GM19438 (cell line): ENCODE measurements around the gene ACVR1B.

Source experiments
- ATAC-seq: cut with Tn5 transposase; IDR thresholded peaks from one replicate; pipeline ENCODE4 v1.9.1; 2021; ENCODE audit warnings: low read depth; ENCODE audit not compliant: unreplicated experiment

ACVR1B gene

DNA sequence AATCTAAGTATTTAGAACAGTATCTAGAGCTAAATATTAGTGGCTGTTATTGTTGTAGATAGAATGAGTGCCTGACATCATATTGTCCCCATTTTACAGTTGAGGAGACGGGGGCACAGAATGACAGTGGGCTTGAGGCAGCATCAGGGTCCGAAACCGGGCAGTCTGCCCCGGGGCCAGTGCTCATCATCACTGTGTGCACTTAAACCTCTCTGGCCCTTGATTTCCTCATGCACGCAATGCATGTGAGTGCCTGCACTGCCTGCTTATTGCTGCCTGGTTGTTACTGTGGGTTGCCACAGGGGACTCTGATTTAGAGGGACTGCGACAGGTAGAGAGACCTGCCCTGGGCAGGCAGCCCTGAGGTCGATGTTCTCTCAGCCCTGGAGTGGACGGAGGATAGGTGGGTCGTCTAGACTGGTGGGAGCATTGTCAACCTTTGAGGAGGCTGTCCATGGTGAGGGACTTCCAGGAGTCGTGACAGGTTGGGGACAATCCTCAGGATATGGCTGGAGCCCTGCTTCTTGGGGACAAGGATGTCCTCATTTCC lies 34.4 kb upstream of the ACVR1B start:
- no peak for ATAC-seq

DNA sequence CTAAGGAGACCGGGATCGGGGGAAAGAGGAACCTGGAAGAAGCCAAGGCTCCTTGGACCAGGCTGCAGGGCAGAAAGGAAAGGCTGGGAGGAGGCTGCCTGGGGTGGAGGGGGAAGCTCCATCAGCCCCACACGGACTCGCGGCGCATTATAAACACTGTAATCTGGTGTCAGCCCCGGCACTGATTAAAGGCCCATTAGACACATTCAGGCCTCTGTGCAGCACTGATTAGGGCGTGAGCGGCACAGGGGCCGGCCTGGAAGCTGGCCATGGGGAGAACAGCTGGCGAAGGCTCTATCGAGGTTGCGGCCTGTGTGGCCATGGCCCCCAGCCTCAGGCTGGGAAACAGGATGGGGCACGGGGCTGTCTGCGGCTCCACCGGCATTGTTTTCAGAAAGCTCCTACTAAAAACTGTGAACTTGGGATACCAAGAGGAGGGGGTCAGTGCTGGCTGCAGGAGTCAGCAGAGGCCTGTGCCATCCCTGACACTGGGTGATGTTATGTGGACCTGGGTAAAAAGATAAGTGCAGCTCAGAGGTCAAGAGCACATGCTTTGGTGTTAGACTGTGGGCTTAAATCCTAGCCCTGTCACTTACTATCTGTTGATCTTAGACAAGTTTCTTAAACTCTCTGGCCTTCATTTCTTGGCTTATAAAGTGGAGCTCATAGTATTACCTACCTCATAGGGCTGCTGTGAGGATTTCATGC lies 33.6 kb upstream of the ACVR1B start:
- no peak for ATAC-seq

DNA sequence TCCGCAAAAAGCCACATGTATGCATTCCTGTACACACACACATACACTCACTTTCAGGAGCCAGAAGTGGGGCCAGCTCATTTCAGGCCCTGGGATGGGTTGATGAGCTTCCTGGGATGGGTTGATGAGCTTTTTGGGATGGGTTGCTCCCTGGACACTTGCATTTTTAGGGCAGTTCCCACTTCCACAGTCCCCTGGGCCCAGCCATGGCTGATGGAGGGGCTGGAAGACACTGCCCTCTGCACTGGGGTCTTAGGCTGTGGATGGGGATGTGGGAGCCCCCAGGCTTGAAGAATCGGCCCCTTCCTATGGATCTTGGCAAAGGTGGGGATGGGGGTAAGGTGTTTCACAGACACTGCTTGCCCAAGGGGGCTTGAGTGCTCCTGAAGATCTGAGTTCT lies 31.5 kb upstream of the ACVR1B start:
- no peak for ATAC-seq

DNA sequence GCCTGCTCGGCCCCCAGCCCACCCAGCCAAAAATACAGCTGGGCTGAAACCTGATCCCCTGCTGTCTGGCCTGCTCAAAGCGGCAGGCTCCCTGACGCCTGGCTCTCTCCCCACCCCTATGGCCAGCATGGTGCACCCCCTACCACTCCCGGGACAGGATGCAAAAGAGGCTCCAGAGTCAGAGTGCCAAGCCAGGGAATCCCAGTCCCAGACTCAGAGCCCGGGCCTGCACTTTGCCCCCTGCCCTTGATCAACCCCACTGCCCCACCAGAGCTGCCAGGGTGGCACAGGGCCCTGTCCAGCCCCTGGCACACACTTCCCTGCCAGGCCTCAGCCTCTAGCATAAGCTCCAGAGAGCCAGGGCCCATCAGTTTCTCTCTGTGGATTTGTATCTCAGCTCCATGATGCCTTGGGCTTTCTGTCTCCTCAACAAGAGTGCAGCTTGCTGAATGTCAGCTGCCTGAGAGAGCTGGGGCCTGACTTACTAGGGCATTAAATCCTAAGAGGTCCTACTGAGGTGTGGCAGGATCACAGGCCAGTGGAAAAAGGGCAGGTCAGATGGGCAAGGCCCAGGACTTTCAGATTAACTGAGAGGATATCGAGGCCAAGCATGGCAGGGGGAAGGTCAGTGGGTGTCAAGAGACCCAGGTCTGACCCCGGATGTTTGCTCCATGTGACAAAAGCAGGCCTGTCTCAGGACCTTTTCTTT lies 30.3 kb upstream of the ACVR1B start:
- ATAC-seq = no peak

DNA sequence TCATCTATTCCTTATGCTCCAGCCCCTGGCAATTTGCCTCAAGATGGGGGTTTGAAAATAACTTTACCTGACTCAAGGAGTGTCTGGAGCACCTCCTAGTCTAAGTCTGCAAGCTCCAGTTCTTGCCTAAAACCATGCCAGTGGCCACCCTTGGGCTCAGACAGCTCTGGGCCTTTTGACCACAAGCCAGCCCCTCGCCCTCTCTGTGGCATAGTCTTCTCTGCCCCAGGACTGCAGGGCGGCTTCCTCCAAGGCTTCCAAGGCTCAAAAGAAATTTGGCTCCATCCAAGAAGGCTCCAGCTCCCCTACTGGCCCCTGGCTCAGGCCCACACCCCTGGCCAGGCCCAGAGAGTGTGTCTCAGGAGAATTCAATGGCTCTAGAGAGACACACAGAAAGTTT lies 29.4 kb upstream of the ACVR1B start:
- ATAC-seq = no peak

DNA sequence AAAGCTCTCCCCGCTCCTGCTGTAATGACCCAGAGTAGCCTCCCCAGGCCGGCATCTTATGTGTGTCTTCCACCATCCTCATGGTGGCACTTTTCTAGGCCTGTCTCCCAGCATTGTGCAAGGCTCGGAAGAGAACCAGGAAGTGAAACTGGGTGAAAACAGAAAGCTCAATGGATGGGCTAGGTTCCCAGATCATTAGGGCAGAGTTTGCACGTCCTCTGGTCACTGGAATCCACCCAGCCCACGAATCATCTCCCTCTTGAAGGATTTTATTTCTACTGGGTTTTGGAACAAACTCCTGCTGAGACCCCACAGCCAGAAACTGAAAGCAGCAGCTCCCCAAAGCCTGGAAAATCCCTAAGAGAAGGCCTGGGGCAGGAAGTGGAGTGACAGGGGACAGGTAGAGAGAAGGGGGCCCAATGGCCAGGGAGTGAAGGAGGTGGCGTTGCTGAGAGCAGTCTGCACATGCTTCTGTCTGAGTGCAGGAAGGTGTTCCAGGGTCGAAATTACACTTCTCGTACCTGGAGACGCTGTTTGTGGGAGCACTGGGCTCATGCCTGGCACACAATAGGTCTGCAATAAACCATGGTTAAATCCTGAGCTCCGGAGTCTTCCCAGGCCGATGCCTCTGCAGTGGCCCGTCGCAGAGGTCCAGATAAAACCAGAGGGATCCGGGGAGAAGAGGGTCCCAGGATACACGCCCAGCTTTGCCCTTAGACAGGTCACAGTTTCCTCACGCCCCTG lies 28.6 kb upstream of the ACVR1B start:
- ATAC-seq = no peak

DNA sequence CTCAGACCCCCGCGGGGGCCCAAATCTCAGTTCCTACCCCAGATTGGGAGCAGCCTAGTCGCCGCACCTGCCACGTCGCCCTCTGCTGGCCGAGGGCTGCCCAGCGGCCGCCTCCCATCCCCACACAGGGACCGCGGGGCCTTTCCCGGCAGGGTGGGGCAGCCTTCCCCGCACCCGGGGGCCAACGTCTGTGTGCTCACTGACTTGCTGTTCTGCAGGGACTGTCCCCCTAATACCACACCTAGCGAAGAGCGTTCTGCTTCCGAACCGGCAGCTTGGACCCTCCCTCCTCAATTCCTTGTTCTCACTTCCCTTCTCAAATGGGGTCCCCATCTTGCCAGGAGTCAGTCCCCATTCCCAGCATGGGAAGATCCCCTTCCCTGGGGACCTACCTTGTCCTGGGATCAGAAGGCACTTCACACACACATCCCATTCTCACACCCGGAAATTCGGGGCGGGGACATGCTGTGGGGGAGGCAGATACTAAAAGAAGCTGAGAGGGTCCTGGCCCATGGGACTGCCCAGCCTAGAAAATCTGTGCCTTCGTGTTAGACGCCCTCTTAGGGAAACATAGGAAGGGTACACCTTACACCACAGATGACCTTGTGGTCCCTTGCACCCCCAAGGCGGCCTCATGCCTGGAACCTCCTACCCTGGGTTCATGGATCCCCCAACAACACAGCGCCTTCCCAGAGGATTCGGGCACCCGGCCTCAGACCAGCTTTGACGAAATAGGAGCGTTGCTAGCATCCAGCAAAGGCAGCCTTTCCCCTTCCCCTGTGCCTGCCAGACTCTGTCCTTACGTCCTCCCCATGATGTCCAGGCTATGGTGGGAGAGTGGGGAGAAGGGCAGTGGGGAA lies 27.8 kb upstream of the ACVR1B start:
- ATAC-seq = no peak

DNA sequence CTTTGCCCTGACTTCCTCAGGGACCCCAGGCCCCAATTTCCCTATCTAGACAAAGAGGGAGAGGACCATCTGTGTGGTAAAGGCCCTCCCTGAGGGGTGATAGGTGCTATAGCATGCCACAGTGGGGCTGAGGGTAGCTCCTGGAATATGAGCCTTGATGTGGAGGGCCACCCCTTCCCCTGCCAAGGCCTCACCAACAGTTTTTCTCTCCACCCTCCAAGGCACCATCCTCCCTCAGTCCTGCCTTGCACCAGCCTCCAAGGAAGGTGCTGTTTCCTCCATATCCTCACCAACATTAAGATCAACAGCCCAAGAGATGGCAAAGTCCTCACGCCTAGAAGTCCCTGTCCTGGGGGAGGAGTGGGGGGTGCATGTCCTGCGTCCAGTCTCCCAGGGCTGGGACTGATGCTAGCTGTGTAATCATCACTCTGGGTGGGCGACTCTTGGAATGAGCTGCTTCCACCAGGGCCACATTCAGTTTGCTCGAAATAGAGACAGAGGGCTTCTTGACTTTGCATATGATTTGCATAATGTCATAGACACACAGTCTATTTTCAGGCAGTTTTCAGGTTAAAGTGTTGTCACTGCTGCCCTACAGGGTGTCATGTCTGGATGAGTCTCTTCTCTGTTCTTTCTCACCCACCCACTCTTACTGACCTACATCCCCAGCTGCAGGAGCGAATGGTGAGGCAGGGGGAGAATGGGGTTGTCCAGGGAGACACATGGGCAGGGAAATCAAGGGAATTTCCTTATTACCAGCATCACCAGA lies 26.8 kb upstream of the ACVR1B start:
- ATAC-seq = no peak

DNA sequence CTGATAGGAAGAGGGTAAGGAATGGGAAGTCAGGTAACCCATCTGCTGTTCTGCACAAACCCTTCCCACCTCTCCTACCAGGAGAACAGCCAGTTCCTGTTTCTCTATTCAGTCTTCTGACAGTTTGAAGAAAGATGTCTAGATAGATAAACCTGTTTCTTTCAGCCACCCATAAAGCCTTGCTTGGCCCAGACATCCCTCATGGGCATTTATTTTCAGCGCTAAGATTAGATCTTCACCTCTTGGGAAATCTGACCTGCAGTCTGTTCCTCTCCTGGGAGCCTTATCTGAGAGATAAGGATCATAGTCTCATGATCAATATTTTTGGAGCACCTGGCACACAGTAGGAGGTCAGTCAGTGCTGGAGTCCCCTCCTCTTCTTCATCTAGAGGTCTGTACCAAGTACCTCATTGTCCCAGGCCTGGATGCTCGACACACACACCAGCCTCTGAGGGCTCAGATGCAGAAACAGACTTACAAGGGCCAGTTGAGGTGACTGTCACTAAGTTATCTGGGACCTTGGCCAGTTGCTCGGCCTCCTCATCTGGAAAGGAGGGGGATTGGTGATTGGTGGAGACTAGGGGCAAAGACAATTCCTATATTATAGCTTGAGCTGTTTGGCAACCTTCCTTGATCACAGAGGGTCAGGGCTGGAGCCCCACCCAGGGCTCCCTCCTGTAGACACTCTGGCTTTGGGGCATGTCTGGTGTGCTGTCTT lies 26.0 kb upstream of the ACVR1B start:
- no peak for ATAC-seq

DNA sequence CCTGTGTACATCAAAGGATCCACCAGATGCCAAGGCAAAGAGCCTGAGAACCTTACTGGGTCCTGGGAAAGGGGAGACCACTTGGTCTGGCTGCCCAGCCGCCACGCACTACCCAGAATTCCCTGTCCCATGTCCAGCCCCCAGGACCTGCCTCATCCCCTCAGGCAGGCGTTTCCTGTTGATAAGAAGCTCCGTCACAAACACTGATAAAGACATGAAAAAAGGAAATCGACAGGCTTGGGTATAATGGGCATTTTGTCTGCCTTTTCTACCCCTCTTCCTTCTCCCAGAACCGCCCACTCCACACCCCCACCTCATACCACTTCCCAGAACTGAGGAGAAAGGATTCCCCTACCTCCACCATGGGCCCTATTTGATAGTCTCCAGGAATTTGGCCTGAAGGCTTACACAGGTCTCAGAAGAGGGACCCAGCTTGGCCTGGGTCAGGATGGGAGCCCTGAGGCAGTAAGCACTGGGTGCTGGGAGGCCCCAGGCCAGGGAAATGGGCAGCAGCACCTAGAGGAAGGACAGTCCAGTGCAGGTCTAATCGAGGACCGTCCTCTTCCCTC lies 25.4 kb upstream of the ACVR1B start:
- no peak for ATAC-seq

DNA sequence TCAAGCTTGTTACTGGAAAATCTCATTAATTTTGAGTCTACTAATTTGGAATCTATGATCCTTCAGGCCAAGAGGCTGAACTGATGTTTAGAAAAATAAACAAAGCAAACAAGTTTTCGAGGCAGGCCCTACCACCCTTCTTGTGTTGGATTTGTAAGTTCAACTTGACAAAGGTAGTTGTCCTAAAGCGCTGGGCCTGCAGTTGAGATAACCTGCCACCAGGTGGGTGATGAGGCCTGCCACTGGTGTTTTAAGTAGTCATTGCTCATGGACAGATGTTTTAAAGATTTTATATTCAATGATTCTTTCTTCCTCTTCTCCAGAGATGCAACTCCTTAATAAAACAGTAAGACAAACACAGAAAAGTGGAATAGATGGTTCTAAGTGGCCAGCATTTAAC lies 24.8 kb upstream of the ACVR1B start:
- ATAC-seq = no peak

DNA sequence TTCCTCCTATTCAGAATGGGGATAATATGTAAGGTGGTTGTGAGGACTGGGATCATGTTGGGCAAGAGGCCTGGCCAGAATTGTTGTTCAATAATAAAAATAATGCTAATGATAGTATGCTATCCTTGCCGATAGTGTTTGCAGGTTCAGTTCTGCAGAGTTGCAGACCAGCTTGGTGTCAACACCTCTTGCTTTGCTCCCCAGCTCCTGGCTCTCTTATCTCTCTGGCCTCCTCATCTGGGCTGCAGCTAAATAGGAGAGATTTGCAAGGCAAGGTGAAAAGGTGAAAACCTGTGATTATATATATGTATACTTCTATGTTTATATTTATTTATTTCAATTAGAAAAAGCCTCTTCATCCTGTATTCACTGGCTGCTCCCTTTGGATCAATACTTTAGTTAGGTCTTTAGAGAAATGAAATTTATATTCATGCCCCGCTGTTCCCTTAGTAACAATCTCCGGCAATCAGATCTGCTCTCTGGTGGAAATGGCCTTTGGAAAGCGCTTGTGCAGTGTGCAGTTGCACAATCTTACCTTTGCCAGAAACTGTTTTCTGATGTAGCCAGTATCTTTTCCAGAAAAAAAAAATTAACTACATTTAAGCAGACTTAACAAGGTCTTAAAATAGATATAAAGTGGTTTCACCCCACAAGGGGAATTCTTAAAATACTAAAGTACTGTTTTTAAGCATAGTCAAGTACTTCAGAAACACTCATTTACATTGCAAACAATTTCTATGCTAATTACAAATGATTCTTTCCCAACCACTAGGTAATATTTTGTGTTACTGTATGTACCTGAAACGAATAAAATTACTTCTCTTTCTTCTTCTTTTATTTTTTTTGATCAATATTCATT lies 19.1 kb upstream of the ACVR1B start:
- no peak for ATAC-seq

DNA sequence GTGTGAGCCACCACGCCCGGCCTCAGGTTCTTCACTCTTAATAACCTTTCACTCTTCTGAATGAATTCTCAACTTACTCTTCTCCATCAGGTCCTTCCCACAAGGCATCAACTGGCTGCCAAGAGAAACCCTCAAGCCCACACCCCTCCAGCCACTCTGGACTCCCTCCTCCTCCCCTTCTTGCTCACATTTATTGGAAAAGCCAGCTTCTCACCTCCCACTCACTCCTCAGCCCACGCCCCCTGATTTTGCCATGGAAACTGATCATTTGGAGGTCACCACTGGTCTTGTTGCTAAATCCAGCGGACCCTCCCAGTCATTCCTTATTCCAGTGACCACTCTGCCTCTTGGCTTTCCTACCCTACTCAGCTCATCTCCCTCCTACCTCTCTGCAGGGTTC lies 17.4 kb upstream of the ACVR1B start:
- no peak for ATAC-seq

DNA sequence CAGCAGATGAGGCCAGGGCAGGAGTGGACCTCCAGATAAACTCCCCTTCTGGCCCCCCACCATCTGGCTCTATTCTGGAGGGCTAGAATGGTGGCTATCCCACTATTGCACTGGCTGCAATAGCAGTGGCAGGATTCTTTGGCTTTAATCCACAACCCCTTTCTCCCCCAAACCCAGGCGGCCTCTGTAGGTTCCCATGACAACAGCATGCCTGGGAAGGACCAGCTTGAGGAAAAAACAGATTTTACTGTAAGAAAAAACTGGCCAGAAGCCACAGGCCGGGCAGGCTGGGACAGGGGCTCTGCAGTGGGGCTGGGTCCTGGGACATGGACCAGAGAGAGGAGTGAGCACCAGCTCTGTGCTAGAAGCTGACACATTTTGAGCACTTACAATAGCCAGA lies 13.6 kb upstream of the ACVR1B start:
- ATAC-seq = no peak

DNA sequence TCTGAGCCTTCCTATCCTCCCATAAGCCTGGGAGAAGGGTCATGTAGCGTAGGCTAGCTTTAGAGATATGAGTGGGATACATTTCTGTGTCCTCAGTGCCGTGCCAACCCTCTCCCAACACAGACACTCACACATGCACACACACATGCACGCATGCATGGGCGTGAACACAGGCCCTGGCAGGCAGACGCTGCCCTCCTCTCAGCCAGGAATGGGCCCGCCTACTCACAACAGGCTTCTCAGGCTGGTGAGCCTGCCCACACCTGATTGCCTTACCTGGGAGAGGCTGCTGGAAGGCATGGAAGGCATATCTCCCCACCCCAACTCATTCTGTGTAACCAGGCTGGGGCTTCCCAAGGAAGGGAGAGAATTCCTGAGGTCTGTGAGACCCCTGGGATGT lies 12.8 kb upstream of the ACVR1B start:
- no peak for ATAC-seq

DNA sequence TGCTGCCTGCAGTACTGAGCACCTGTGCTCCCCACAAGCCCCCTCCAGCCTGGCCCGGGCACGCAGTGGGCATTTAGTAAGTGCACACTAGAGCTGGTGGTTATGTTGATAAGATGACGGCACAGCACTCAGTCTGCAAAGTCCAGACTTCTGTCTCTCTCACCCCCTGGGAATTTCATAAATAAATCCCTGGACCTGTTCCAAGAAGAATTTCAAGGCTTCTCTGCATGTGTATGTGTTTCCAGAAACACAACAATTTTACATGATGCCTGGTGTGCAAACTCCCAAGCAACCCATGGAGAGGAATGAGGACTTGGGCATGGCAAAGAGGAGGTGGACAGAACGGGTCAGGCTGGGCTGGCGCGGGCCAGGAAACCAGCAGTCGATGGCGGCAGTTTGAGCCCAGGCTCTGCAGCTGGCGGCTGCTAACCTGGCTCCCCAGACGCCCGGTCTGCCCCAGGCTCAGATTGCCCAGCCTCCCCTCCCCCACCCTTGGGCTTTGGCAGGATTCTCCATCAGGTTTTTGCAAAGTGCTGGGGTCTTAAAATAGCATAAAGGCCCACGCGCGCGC lies 10.4 kb upstream of the ACVR1B start:
- no peak for ATAC-seq

DNA sequence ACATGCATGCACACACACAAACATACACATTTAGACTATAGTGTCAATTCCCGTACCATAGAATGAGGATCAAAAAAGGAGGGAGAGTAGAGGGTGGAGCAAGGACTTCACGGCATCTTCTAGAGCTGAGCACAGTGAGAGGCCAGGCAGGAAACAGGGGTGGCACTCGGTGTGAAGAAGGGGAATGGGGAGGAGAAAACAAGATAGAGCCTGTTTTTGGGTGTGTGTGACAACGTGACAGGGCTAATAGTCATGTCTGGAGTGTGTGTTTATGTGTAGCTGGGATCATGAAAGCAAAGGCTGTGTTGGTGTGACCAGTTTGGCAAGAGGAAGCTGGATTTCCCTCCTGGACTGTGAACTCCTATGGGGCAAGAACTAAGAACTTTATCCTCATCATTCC lies 9.9 kb upstream of the ACVR1B start:
- no peak for ATAC-seq

DNA sequence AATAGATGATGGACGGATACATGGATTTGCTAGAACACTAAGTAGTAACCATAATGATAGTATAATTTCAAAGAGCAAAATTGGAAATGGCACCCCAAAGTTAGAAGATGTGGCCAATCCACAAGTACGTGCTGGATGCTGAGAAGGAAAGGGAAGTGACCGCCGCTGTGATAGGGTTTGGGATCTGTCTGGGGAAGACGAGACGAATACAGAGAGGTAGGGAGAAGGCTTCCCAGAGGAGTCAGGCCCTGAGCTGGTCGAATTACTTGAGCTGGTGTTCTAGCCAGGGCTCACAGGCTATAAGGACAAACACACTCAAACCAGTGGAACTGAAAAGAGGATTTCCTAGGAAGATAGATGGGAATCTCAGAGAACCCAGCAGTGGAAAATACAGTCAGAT lies 9.4 kb upstream of the ACVR1B start:
- no peak for ATAC-seq
